ENCODE data around the gene HDGFL3. TPM values are rescaled to one million over a fixed set of nuclear protein-coding genes. Genes with fewer than 3 reads are reported as not detected.

HDGFL3 gene
- total RNA-seq, 4 donors from 2014 or later: 4.0 to 23.1 (median 14.2) TPM

GRCh38 chr15:83111149-83111548, 96.5 kb downstream of the HDGFL3 start:
- no peaks in the 10 kb centered on the region for H3K27me3 ChIP-seq
- H3K4me1 ChIP-seq: peaks cover 0 to 14% (median 4%) of the 10 kb centered on the region in 4 donors
- H3K4me3 ChIP-seq: no peak overlapping the region
- H3K27ac ChIP-seq: no peak overlapping the region
- H3K36me3 ChIP-seq: no peaks in the 10 kb centered on the region
- TF ChIP-seq POLR2A (IDR thresholded peaks at IDR 0.05) (no peak), CTCF (IDR thresholded peaks at IDR 0.05) (no peak)
- H3K9me3 ChIP-seq: no peaks in the 10 kb centered on the region
- DNase-seq: no peak

- Histone ChIP-seq H3K27me3 (no peaks in the 10 kb centered on the region), H3K27ac (no peak overlapping the region), H3K36me3 (no peaks in the 10 kb centered on the region), H3K4me3 (no peak overlapping the region), H3K9me3 (no peaks in the 10 kb centered on the region), H3K4me1 (peaks cover 0 to 14% (median 4%) of the 10 kb centered on the region in 4 donors)
- TF ChIP-seq POLR2A (IDR thresholded peaks at IDR 0.05): no peak
- TF ChIP-seq CTCF (IDR thresholded peaks at IDR 0.05): no peak
- no peak for DNase-seq
These were observed 97.2 kb downstream of the HDGFL3 start for GRCh38 chr15:83110381-83110780.

- no peak for DNase-seq
- Histone ChIP-seq H3K36me3 (no peaks in the 10 kb centered on the region), H3K27me3 (no peaks in the 10 kb centered on the region), H3K4me3 (no peak overlapping the region), H3K9me3 (no peaks in the 10 kb centered on the region), H3K27ac (no peak overlapping the region), H3K4me1 (peaks cover 0 to 14% (median 4%) of the 10 kb centered on the region in 4 donors)
- TF ChIP-seq CTCF (IDR thresholded peaks at IDR 0.05) (no peak), POLR2A (IDR thresholded peaks at IDR 0.05) (no peak)
These were observed 98.1 kb downstream of the HDGFL3 start for GRCh38 chr15:83109532-83109931.

- Histone ChIP-seq H3K4me1 (peaks cover 0 to 14% (median 4%) of the 10 kb centered on the region in 4 donors), H3K4me3 (peak overlapping the region in 3 of 4 donors; percentile 26 to 54 (median 53)), H3K27me3 (no peaks in the 10 kb centered on the region), H3K27ac (peak overlapping the region; percentile 41 to 50 (median 42)), H3K36me3 (no peaks in the 10 kb centered on the region), H3K9me3 (no peaks in the 10 kb centered on the region)
- peak in 1 of 3 donors; percentile 71 for DNase-seq
- TF ChIP-seq CTCF (IDR thresholded peaks at IDR 0.05) (no peak), POLR2A (IDR thresholded peaks at IDR 0.05) (no peak)
These were observed 99.1 kb downstream of the HDGFL3 start for GRCh38 chr15:83108266-83109219.

GRCh38 chr15:83107841-83108181, 99.8 kb downstream of the HDGFL3 start:
- no peaks in the 10 kb centered on the region for H3K36me3 ChIP-seq
- peaks cover 0 to 14% (median 4%) of the 10 kb centered on the region in 4 donors for H3K4me1 ChIP-seq
- peak overlapping the region; percentile 41 to 50 (median 42) for H3K27ac ChIP-seq
- peak overlapping the region; percentile 26 to 54 (median 52) for H3K4me3 ChIP-seq
- no peaks in the 10 kb centered on the region for H3K9me3 ChIP-seq
- no peak for DNase-seq
- H3K27me3 ChIP-seq: no peaks in the 10 kb centered on the region
- TF ChIP-seq POLR2A (IDR thresholded peaks at IDR 0.05) (no peak), CTCF (IDR thresholded peaks at IDR 0.05) (no peak)
